ENCODE measurements around the gene CYP19A1.

The CYP19A1 gene

GRCh38 chr15:51365417-51365816 lies 27.0 kb upstream of the CYP19A1 start:
- DNase-seq (ENCODE audit: low spot score) = no peak
- Histone ChIP-seq H3K4me3 (no peak overlapping the region), H3K27ac (no peak overlapping the region)
- TF ChIP-seq CTCF (IDR thresholded peaks at IDR 0.05) = no peak

GRCh38 chr15:51363383-51363782 lies 25.0 kb upstream of the CYP19A1 start:
- Histone ChIP-seq H3K27ac (no peak overlapping the region), H3K4me3 (no peak overlapping the region)
- no peak for DNase-seq (ENCODE audit: low spot score)
- no peak for TF ChIP-seq CTCF (IDR thresholded peaks at IDR 0.05)

- no peak overlapping the region for H3K27ac ChIP-seq
- H3K4me3 ChIP-seq = no peak overlapping the region
- DNase-seq (ENCODE audit: low spot score) = no peak
- TF ChIP-seq CTCF (IDR thresholded peaks at IDR 0.05) = no peak
These were observed 21.6 kb upstream of the CYP19A1 start for GRCh38 chr15:51359981-51360380.

GRCh38 chr15:51356983-51357382 lies 18.6 kb upstream of the CYP19A1 start:
- H3K27ac ChIP-seq = no peak overlapping the region
- DNase-seq (ENCODE audit: low spot score) = no peak
- no peak for TF ChIP-seq CTCF (IDR thresholded peaks at IDR 0.05)

GRCh38 chr15:51356147-51356546 lies 17.8 kb upstream of the CYP19A1 start:
- no peak for TF ChIP-seq CTCF (IDR thresholded peaks at IDR 0.05)
- Histone ChIP-seq H3K4me3 (no peak overlapping the region), H3K27ac (no peak overlapping the region)
- DNase-seq (ENCODE audit: low spot score) = no peak

More at GRCh38 chr15:51356983-51357382, 18.6 kb upstream of the CYP19A1 start:
- H3K4me3 ChIP-seq = no peak overlapping the region

- no peak overlapping the region for H3K4me3 ChIP-seq
- TF ChIP-seq CTCF (IDR thresholded peaks at IDR 0.05) = no peak
- no peak for DNase-seq (ENCODE audit: low spot score)
- no peak overlapping the region for H3K27ac ChIP-seq
These were observed 16.7 kb upstream of the CYP19A1 start for GRCh38 chr15:51355096-51355495.

GRCh38 chr15:51353976-51354375 lies 15.6 kb upstream of the CYP19A1 start:
- DNase-seq (ENCODE audit: low spot score) = no peak
- Histone ChIP-seq H3K27ac (no peak overlapping the region), H3K4me3 (no peak overlapping the region)
- TF ChIP-seq CTCF (IDR thresholded peaks at IDR 0.05) = no peak

All from coronary artery (tissue), 2 donors.